HFF-Myc (cell line): ENCODE data around the gene CLIC6.

Source experiments
- DNase-seq: peaks from one replicate; pipeline ENCODE4 v3.0.0-alpha.2; 2011; ENCODE audit warnings: low read depth; ENCODE audit errors: extremely low read depth
- H3K4me3 ChIP-seq: replicated peaks from 2 replicates; pipeline ENCODE4 v1.5.1; 2011; ENCODE audit warnings: low read depth, mild to moderate bottlenecking, control low read depth, low read length
- TF ChIP-seq, protein P1 (sequence below): IDR thresholded peaks from 2 replicates; pipeline ENCODE4 v1.5.1; 2012; ENCODE audit warnings: mild to moderate bottlenecking, low read depth, low read length, control low read depth; ENCODE audit errors: missing control alignments

The CLIC6 gene

DNA sequence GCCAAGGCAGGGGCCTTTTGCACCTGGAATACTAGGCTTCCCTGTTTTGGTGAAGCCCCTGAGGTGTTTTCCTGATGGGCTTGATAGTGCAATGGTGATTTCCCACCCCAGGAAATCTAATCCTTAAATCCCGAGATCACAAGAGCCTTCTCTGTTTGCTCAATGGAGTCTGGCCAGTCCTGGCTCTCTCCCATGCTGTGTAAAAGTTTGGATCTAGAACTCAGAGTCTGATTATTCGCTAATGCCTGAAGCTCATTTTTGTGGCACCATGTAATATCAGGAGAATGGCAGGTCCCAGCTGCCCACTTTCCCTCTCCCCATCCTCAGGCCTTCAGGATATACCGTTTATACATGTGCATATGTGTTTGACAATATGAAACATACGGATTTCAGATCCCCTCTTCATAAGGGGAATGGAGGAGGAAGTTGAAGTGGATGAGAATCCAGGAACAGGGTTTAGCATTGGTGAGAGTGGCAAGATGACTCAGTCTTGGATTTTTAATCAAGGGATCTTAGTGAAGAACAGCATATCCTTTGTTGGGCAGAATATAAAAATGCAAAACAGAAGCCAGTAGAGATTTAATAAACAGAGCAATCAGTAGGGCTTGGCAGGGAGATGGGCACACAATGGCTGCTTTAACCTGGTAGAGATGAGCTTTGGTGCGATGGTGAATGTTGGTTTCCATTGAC, 62.1 kb downstream of the CLIC6 start:
- TF ChIP-seq, protein P1, sequence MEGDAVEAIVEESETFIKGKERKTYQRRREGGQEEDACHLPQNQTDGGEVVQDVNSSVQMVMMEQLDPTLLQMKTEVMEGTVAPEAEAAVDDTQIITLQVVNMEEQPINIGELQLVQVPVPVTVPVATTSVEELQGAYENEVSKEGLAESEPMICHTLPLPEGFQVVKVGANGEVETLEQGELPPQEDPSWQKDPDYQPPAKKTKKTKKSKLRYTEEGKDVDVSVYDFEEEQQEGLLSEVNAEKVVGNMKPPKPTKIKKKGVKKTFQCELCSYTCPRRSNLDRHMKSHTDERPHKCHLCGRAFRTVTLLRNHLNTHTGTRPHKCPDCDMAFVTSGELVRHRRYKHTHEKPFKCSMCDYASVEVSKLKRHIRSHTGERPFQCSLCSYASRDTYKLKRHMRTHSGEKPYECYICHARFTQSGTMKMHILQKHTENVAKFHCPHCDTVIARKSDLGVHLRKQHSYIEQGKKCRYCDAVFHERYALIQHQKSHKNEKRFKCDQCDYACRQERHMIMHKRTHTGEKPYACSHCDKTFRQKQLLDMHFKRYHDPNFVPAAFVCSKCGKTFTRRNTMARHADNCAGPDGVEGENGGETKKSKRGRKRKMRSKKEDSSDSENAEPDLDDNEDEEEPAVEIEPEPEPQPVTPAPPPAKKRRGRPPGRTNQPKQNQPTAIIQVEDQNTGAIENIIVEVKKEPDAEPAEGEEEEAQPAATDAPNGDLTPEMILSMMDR, result no peak
- DNase-seq, result no peak
- H3K4me3 ChIP-seq, result no peak overlapping the region

DNA sequence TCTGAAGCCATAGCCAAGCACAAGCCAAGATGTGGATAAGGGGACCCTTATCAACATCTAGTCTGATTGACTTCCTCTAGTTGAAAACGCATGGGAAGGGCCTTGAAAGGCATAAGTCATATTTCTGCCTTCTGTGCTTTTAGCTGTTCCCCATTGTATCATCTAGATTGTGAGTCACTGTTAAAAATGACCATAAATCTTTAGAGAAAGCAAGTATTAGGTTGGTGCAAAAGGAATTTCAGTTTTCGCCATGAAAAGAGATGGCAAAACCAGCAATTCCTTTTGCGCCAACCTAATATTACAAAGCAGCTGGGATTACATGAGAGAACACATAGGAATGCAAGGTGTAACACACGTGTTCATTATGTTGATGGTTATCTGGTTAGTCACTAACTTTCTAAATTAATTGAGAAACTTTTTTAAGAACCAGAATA, 63.6 kb downstream of the CLIC6 start:
- no peak for DNase-seq
- no peak overlapping the region for H3K4me3 ChIP-seq
- TF ChIP-seq, protein P1, result no peak

DNA sequence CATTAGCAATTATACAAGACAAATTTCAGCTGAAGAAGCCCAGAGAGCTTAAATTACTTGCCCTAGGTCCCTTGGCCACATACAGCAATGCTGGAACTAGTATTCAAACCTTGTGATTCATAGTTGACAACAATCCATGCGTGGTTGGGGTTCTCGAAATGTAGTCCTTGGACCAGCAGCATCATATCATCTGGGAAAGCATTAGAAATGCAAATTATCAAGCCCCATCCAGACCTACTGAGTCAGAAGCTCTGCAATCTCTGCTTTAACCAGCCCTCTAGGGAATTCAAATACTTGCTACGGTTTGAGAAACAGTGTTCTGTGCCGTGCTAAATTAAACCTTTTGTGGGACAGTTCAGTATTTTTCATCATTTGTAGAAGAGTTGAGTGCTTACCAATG, 65.1 kb downstream of the CLIC6 start:
- H3K4me3 ChIP-seq, result no peak overlapping the region
- DNase-seq, result no peak
- TF ChIP-seq, protein P1, result no peak

DNA sequence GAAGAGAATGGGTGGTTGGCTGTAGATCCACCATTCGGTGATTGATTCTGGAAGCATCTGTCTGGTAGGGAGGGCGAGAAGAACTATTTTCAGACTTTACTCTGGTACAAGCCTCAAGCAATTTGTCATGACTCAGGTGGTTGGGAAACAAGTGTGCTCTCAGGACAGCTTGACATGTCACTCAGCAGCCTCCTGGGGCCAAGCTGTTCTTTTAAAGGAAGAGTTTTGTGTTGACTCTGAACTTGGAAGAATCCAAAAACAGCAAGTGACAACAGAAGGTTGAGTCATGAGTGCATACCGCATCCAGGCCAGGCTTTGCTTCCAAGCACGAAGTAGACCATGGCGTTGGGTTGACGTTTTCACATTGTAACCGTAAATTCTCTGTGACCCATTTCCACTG, 65.9 kb downstream of the CLIC6 start:
- H3K4me3 ChIP-seq, result no peak overlapping the region
- TF ChIP-seq, protein P1, result no peak
- no peak for DNase-seq

DNA sequence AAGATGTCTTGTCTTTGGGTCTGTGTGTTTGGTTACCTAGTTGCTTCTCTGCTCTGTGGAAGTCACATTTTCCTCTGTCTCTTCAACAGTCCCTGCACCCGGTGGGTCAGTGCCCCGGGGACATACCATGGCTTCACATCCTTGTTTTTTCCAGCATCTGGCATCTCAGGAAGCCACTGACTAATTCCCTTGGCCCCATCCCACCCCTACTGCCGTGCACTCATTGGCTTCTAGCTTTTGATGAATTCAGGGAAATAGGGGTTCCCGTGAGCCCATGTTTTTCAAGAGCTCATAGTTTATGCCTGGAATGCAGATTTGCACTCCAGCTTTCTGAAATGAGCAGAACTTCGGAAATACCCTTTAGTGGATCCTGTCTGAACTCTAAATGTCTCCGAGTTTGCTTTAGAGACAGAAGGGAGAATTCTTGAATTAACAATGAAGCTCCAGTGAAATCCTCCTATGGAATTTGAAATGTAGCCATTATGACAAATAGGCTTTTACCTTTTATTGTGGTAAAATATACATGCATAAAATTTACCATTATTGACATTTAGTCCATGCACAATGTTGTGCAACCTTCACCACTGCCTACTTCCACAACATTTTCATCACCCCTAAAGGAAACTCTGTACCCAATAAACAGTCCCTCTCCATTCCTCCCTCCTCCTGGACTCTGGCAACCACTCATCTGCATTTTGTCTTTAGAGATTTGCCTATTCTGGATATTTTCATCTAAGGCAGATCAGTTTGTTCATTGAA, 67.5 kb downstream of the CLIC6 start:
- TF ChIP-seq, protein P1, result no peak

DNA sequence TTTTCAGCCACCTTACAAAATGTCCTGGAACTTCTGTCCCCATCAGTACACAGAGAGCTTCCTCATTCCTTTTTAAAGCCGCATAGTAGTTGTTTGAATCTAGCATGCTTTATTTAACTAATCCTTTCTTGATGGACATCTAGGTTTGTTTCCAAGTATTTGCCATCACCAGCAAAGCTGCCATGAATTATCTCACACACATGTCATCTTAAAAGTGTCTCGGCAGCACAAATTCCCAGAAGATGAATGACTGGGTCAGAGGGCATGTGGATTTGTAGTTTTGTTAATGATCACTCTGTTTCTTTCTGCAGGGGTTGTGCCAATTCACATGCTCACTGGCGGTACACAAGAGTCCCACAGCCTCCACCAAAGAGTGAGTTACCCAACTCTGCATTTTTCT, 68.3 kb downstream of the CLIC6 start:
- DNase-seq, result no peak

More for the DNA sequence above, 67.5 kb downstream of the CLIC6 start:
- no peak overlapping the region for H3K4me3 ChIP-seq
- no peak for DNase-seq

More for the DNA sequence above, 68.3 kb downstream of the CLIC6 start:
- TF ChIP-seq, protein P1, result no peak
- no peak overlapping the region for H3K4me3 ChIP-seq
